Colonic mucosa (tissue), 4 donors: ENCODE results near the gene SUGCT. TPM values are rescaled to one million over a fixed set of nuclear protein-coding genes. Genes with fewer than 3 reads are reported as not detected.
"Not testable (repeated sequence)": the region's sequence is repeated elsewhere in the genome, so short reads cannot be mapped to it uniquely, and the experiment has no call there.

Source experiments
- DNase-seq: peaks from one replicate; pipeline ENCODE4 v3.0.0-alpha.2; 2020
- H3K27ac ChIP-seq: fragments of 200-600 bp; one replicate; pipeline ENCODE4 v1.8.0; 2021
- H3K27me3 ChIP-seq: fragments of 200-600 bp; one replicate; pipeline ENCODE4 v1.8.0; 2021
- H3K36me3 ChIP-seq: fragments of 200-600 bp; one replicate; pipeline ENCODE4 v1.8.0; 2021
- H3K4me1 ChIP-seq: fragments of 200-600 bp; one replicate; pipeline ENCODE4 v1.8.0; 2021; ENCODE audit warnings: mild to moderate bottlenecking
- H3K4me3 ChIP-seq: fragments of 200-600 bp; one replicate; pipeline ENCODE4 v1.8.0; 2021
- H3K9ac ChIP-seq, 2 donors: one replicate each; pipeline ENCODE4 v1.7.0; 2013; ENCODE audit warnings: control low read depth in 2 of 2, low read depth in 2 of 2, low read length in 2 of 2
- H3K9me3 ChIP-seq: fragments of 200-600 bp; one replicate; pipeline ENCODE4 v1.8.0; 2021
- intact Hi-C: fragments of 100-400 bp; cut with DNase I; formaldehyde crosslinking; loops from one replicate; pipeline ENCODE4 v1.14.1; 2022
- total RNA-seq, 2 donors: library from RNA; stranded (reverse); fragmentation: NEBNext Ultra II Directional in 1 of 2; extraction: Animal tissue kit (Norgen Biotek cat#: 25700) in 1 of 2; gene quantifications; one replicate each; pipeline ENCODE4 v1.2.1, GENCODE V29; 2021
- TF ChIP-seq, protein P1 (sequence below): fragments of 200-600 bp; IDR thresholded peaks from one replicate; pipeline ENCODE4 v1.8.0; 2022; ENCODE audit warnings: antibody characterized with exemption, mild to moderate bottlenecking
- donor health status: healthy.
- donor health status: DM: no; HTN: no; CAD: no.
- donor health status: DM: no; HTN: no; CAD: no.

Gene SUGCT
- total RNA-seq, 2 donors from 2014 or later: 3.6 to 15.1 TPM

DNA sequence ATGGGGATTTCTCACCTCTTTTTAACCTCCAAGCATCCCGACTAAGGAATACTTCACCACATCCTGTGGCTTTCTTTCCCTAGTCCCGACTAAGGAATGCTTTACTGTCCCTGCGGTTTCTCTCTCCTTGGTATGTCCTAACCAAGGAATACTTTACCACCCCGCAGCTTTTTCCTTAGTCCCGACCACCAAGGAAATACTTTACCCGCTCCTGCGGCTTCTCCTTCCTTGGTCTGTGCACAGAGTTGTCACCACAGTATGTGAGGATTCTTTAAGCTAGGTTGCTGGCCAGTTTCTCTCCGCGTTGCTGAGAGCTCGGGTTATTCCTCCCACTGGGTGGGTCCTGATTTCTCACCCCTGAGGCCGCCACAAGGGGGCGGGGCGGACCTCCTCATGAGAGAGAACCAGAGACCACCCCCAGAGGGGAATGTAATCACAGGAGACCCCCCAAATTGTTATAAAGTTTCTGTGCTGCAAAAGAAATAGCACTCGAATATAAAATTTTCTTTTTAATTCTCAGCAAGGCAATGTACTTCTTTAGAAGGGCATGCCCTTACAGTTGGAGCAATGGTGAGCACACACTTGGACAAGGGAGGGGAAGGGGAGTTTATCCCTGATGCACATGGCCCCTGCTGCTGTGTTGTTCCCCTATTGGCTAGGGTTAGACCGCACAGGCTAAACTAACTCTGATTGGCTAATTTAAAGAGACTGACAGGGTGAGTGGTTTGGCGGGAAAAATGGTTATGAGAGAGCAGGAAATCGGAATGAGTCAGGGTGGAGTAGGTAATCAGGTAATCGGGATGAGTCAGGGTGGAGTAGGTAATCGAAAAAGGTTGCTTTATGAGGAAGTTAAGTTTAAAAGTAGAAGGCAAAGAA lies 12.8 kb downstream of the SUGCT start:
- intact Hi-C loops: no loop called here
- TF ChIP-seq, protein P1, sequence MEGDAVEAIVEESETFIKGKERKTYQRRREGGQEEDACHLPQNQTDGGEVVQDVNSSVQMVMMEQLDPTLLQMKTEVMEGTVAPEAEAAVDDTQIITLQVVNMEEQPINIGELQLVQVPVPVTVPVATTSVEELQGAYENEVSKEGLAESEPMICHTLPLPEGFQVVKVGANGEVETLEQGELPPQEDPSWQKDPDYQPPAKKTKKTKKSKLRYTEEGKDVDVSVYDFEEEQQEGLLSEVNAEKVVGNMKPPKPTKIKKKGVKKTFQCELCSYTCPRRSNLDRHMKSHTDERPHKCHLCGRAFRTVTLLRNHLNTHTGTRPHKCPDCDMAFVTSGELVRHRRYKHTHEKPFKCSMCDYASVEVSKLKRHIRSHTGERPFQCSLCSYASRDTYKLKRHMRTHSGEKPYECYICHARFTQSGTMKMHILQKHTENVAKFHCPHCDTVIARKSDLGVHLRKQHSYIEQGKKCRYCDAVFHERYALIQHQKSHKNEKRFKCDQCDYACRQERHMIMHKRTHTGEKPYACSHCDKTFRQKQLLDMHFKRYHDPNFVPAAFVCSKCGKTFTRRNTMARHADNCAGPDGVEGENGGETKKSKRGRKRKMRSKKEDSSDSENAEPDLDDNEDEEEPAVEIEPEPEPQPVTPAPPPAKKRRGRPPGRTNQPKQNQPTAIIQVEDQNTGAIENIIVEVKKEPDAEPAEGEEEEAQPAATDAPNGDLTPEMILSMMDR: no peak
- Histone ChIP-seq H3K9ac (no peak overlapping the region), H3K36me3 (no peaks in the 10 kb centered on the region), H3K4me3 (no peak overlapping the region), H3K27ac (no peak overlapping the region), H3K4me1 (no peaks in the 10 kb centered on the region), H3K9me3 (no peaks in the 10 kb centered on the region), H3K27me3 (no peaks in the 10 kb centered on the region)
- DNase-seq: no peak

GRCh38 chr7:40148247-40148580 lies 13.4 kb downstream of the SUGCT start:
- H3K9ac ChIP-seq, DNase-seq, H3K4me3 ChIP-seq, H3K4me1 ChIP-seq, H3K9me3 ChIP-seq, H3K27ac ChIP-seq, intact Hi-C loops, H3K27me3 ChIP-seq, H3K36me3 ChIP-seq: not testable (repeated sequence)

DNA sequence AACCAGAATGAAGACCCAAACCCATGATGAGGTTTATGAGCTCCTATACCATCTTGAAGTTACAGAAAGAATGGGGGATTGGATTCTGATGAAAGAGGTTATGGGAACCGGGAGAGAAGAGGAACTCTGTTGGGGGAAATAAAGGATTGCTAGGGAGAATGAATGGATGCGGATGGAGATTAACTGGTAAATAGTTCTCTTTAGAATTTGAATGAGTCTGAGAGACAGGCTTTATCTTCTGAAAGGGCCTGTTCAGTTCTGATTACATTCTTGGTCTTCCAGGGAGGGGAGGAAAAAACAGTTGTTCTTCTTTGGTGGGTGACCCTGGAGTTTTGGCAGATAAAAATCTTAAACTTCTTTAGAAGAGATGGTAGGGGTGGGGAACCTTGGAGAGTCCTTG lies 13.9 kb downstream of the SUGCT start:
- DNase-seq: no peak
- intact Hi-C loops: no loop called here
- Histone ChIP-seq H3K27ac (no peak overlapping the region), H3K4me3 (no peak overlapping the region), H3K4me1 (no peaks in the 10 kb centered on the region), H3K9me3 (no peaks in the 10 kb centered on the region), H3K36me3 (no peaks in the 10 kb centered on the region), H3K27me3 (no peaks in the 10 kb centered on the region), H3K9ac (no peak overlapping the region)
- TF ChIP-seq, protein P1: no peak

GRCh38 chr7:40151504-40151903 lies 16.7 kb downstream of the SUGCT start:
- intact Hi-C loops: no loop called here
- Histone ChIP-seq H3K4me1 (no peaks in the 10 kb centered on the region), H3K9me3 (no peaks in the 10 kb centered on the region), H3K9ac (no peak overlapping the region), H3K36me3 (no peaks in the 10 kb centered on the region), H3K27me3 (no peaks in the 10 kb centered on the region), H3K4me3 (no peak overlapping the region), H3K27ac (peak overlapping the region; percentile 3)
- no peak for DNase-seq
- TF ChIP-seq, protein P1: no peak

GRCh38 chr7:40156988-40157387 lies 22.2 kb downstream of the SUGCT start:
- Histone ChIP-seq H3K36me3 (no peaks in the 10 kb centered on the region), H3K4me3 (no peak overlapping the region), H3K27me3 (no peaks in the 10 kb centered on the region), H3K27ac (peak overlapping the region; percentile 64), H3K9me3 (no peaks in the 10 kb centered on the region), H3K9ac (no peak overlapping the region), H3K4me1 (no peaks in the 10 kb centered on the region)
- TF ChIP-seq, protein P1: no peak
- intact Hi-C loops: no loop called here
- peak; percentile 65 for DNase-seq

GRCh38 chr7:40162516-40162915 lies 27.7 kb downstream of the SUGCT start:
- no peak for DNase-seq
- Histone ChIP-seq H3K9me3 (no peaks in the 10 kb centered on the region), H3K27ac (no peak overlapping the region), H3K9ac (no peak overlapping the region), H3K4me3 (no peak overlapping the region), H3K36me3 (no peaks in the 10 kb centered on the region), H3K27me3 (no peaks in the 10 kb centered on the region), H3K4me1 (no peaks in the 10 kb centered on the region)
- intact Hi-C loops: no loop called here
- TF ChIP-seq, protein P1: no peak
